A549 (cell line): ENCODE data around the gene TSPAN18.

Source experiments
- POLR2AphosphoS2 ChIP-seq: conservative IDR thresholded peaks from 2 replicates; pipeline ENCODE4 v1.6.1; 2012; ENCODE audit warnings: low read length, improper control_type of control experiment, inconsistent platforms
- TF ChIP-seq, protein P1 (sequence below): fragments of >200 bp; sonication (Bioruptor Twin); formaldehyde crosslinking; IDR thresholded peaks from 3 replicates; pipeline ENCODE4 v1.5.1; 2016

DNA sequence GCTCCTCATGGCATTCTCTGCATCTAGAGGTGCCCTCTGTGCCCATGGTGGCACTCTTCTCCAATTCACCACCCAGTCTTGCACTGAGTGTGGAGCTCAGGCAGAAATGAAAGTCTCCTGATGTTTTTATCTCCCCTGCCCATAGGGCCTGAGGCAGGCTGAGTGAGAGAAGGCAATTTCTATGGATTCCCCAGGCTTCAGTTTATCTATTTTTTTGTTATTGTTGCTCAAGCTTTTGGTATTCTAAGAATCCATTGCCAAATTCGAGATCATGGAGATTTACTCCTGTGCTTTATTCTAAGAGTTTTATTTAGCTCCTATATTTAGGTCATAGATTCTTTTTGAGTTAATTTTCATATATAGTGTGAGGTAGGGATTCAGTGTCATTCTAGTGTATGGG lies 40.7 kb downstream of the TSPAN18 start:
- TF ChIP-seq, protein P1, sequence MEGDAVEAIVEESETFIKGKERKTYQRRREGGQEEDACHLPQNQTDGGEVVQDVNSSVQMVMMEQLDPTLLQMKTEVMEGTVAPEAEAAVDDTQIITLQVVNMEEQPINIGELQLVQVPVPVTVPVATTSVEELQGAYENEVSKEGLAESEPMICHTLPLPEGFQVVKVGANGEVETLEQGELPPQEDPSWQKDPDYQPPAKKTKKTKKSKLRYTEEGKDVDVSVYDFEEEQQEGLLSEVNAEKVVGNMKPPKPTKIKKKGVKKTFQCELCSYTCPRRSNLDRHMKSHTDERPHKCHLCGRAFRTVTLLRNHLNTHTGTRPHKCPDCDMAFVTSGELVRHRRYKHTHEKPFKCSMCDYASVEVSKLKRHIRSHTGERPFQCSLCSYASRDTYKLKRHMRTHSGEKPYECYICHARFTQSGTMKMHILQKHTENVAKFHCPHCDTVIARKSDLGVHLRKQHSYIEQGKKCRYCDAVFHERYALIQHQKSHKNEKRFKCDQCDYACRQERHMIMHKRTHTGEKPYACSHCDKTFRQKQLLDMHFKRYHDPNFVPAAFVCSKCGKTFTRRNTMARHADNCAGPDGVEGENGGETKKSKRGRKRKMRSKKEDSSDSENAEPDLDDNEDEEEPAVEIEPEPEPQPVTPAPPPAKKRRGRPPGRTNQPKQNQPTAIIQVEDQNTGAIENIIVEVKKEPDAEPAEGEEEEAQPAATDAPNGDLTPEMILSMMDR, result no peak
- TF ChIP-seq POLR2AphosphoS2, result no peak
